Astrocyte of the spinal cord (primary cell): Measurements from ENCODE around the gene CLTCL1.
A peak's percentile ranks its signal among the peaks of the same experiment; 100 is the strongest.

Source experiments
- DNase-seq: peaks from one replicate; pipeline ENCODE4 v3.0.0; 2011; ENCODE audit warnings: low read depth, low spot score
- H3K4me3 ChIP-seq: 2 replicates; pipeline ENCODE4 v1.5.1; 2011; ENCODE audit warnings: low read depth, mild to moderate bottlenecking, low read length, moderate library complexity
- in situ Hi-C: cut with HindIII; loops from 2 replicates; pipeline ENCODE4 v1.10.0; 2017; ENCODE audit warnings: low sequenced_read_pairs
- TF ChIP-seq, protein P1 (sequence below): IDR thresholded peaks from 2 replicates; pipeline ENCODE4 v1.5.1; 2012; ENCODE audit warnings: low read depth, mild to moderate bottlenecking, low read length, inconsistent platforms

Gene CLTCL1

DNA sequence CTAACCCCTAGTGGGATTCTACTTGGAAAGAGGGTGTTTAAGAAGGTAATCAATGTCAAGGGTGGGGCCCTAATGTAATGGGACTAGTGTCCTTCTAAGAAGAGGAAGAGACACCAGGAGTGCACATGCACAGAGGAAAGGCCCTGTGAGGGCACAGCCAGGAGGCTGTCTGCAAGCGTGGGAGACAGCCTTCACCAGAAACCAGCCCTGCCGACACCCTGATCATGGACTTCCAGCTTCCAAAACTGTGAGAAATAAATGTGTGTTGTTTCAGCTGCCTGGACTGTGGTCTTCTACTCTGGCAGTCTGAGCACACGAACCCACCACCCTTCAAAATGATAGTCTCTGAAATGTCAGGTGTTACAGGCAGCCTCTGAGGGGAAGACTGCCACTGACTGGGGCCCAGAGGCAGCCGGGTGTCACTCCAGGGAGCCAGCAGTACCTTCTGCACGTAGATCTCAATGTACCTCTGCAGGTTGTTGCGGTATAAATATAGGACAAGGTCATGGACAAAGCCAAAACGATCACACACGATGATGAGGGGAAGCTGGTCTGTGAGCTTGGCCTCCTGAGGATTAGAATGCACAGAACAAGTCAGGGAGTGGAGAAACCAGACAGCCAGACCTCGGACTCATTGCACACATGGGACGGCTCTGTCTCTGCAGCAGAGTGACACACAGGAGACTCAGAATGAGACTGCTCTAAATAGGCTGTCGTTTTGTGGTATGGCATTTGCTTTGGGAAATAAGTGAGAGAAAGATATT, 69.1 kb downstream of the CLTCL1 start:
- no peak overlapping the region for H3K4me3 ChIP-seq
- DNase-seq: no peak
- in situ Hi-C loops: no loop called here
- TF ChIP-seq, protein P1, sequence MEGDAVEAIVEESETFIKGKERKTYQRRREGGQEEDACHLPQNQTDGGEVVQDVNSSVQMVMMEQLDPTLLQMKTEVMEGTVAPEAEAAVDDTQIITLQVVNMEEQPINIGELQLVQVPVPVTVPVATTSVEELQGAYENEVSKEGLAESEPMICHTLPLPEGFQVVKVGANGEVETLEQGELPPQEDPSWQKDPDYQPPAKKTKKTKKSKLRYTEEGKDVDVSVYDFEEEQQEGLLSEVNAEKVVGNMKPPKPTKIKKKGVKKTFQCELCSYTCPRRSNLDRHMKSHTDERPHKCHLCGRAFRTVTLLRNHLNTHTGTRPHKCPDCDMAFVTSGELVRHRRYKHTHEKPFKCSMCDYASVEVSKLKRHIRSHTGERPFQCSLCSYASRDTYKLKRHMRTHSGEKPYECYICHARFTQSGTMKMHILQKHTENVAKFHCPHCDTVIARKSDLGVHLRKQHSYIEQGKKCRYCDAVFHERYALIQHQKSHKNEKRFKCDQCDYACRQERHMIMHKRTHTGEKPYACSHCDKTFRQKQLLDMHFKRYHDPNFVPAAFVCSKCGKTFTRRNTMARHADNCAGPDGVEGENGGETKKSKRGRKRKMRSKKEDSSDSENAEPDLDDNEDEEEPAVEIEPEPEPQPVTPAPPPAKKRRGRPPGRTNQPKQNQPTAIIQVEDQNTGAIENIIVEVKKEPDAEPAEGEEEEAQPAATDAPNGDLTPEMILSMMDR: no peak

DNA sequence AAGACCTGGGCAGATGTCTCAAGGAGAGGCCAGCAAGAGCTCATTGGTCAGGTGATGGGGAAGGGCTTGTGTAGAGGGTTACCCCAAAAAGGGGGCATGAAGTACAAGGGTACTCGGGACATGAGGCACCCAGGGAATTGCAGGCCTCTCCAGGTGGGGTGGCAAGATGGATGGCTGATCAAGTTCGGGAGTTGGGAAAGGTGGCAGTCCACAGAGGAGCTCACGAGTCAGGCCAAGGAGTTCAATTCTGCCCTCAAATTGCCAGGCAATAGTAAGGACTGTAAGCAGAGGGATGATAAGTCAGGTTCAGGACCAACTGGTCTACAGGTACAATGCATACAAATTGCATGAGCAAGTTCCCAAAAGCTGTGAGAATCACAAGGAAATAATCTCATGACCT, 70.7 kb downstream of the CLTCL1 start:
- in situ Hi-C loops: no loop called here
- TF ChIP-seq, protein P1: no peak
- H3K4me3 ChIP-seq: no peak overlapping the region
- no peak for DNase-seq

DNA sequence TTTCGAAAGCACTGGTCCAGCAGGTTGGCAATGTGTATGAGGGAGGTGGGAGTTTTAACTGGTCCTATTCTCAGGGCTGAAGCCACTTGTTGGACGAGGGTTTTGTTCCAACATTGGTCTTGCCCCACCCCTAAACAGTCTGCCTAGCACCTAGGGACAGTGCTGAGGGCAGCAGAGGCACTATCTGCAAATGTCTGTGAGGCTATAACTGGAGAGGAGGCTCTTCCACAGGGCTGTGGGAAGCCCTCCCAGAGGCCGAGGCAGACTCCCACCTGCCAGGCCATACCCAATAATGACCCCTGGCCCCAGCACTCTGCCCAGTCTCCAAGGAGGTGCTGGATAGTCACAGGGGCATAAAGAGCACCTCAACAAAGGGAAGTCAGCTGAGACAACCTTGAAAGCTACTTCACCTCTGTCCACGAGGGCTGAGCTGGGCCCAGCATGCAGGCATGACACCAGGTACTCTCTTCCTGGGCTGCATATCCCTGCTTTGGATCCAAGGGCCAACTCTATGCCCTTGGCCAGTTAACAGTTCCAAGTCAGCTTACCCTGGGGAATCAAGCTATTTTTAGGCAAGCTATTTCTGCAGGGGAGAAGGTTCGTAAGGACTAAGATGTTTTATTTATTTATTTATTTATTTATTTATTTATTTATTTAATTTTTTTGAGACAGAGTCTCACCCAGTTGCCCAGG, 72.8 kb downstream of the CLTCL1 start:
- in situ Hi-C loops: no loop called here
- DNase-seq: no peak
- TF ChIP-seq, protein P1: no peak
- no peak overlapping the region for H3K4me3 ChIP-seq

DNA sequence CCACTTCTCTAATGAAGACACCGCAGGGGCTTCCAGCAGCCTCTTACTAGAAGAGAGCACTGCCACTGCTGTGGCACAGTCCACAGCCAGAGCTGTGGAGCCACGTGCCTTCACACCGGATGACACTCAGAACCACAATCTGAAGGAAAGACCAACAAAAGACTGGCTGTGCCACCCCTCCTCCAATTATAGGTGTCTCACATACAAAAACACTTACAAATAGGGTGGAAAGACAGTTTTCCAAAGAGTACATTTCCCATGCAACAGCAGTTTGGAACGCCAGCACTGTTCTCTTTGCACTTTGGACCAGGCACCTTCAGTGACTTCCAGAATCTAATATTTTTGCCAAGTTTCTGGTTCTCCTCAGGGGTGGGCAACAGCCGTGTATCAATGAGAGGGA, 74.9 kb downstream of the CLTCL1 start:
- DNase-seq: no peak
- in situ Hi-C loops: no loop called here
- TF ChIP-seq, protein P1: no peak
- no peak overlapping the region for H3K4me3 ChIP-seq

DNA sequence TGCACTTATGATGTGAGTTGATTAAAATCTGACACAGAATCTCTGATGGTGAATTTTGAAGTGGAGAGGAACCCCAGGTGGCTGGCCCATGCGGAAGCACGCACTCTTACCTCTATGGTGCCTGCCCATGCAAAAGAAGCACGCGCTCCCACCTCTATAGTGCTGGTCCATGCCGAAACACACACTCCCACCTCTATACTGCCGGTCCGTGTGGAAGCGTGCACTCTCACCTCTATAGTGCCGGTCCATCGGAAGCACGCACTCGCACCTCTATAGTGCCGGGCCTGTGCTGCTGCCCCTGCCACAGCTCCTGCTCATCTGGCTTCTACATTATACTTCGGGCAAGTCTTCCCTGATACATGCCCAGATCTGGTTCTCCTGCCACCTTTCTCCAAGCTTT, 76.2 kb downstream of the CLTCL1 start:
- no peak overlapping the region for H3K4me3 ChIP-seq
- DNase-seq: no peak
- in situ Hi-C loops: no loop called here
- TF ChIP-seq, protein P1: no peak

DNA sequence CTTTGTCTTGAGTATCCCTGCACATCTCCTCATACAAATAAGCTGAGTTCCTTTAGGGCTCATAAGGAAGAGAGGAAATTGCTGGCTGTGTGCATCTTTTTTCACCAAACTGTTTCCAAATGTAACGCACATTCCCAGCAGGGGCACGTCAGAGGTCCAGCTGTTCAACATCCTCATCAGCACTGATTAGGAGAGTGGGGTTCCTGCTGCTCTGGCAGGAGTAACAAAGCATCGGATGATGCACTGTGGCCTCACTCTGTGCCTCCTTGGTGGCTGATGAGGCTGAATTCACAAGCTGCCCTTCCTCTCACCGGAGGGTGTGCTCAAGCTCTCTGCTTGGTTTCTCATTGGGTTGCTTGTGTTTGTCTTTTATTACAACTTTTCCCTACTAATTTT, 77.4 kb downstream of the CLTCL1 start:
- TF ChIP-seq, protein P1: no peak
- in situ Hi-C loops: no loop called here
- peak; percentile 12 for DNase-seq
- H3K4me3 ChIP-seq: no peak overlapping the region
